Measurements from ENCODE around the gene PTBP3. TPM values are rescaled to one million over a fixed set of nuclear protein-coding genes. Genes with fewer than 3 reads are reported as not detected.
"Not testable (repeated sequence)": the region's sequence is repeated elsewhere in the genome, so short reads cannot be mapped to it uniquely, and the experiment has no call there.

PTBP3 gene
- 38.0 and 46.7 TPM in 2 replicates for total RNA-seq
- 7.4 TPM for polyA plus RNA-seq (2012)

GRCh38 chr9:112332977-112333638 lies at the start of gene PTBP3:
PTBP3 (minus strand) TSS chr9:112333619; CDS start chr9:112297865, 35,754 bp downstream.
- DNase-seq (ENCODE audit: low read depth): peak; percentile 79

GRCh38 chr9:112382501-112383364 lies 49.3 kb upstream of the PTBP3 start:
- DNase-seq (ENCODE audit: low read depth): no peak

GRCh38 chr9:112382066-112382465 lies 48.6 kb upstream of the PTBP3 start:
- DNase-seq (ENCODE audit: low read depth): no peak

GRCh38 chr9:112380825-112381221 lies 47.4 kb upstream of the PTBP3 start:
- DNase-seq (ENCODE audit: low read depth): peak; percentile 18

- DNase-seq (ENCODE audit: low read depth): no peak
Observed at GRCh38 chr9:112380102-112380824, 46.8 kb upstream of the PTBP3 start, which contains the start of gene HSDL2. HSDL2 (plus strand) TSS chr9:112380108; CDS start chr9:112380164, 56 bp downstream.

GRCh38 chr9:112379177-112380101 lies 46.0 kb upstream of the PTBP3 start:
- DNase-seq (ENCODE audit: low read depth): peak; percentile 99

- peak; percentile 9 for DNase-seq (ENCODE audit: low read depth)
Observed at GRCh38 chr9:112378328-112379176, 45.1 kb upstream of the PTBP3 start.

- no peak for DNase-seq (ENCODE audit: low read depth)
Observed at GRCh38 chr9:112377684-112378327, 44.4 kb upstream of the PTBP3 start.

GRCh38 chr9:112377087-112377486 lies 43.7 kb upstream of the PTBP3 start:
- DNase-seq (ENCODE audit: low read depth): no peak

GRCh38 chr9:112375361-112375760 lies 41.9 kb upstream of the PTBP3 start:
- DNase-seq (ENCODE audit: low read depth): no peak

- not testable (repeated sequence) for DNase-seq (ENCODE audit: low read depth)
Observed at GRCh38 chr9:112374232-112374631, 40.8 kb upstream of the PTBP3 start.

GRCh38 chr9:112373666-112374065 lies 40.2 kb upstream of the PTBP3 start:
- DNase-seq (ENCODE audit: low read depth): not testable (repeated sequence)

GRCh38 chr9:112371060-112371459 lies 37.6 kb upstream of the PTBP3 start:
- no peak for DNase-seq (ENCODE audit: low read depth)

- no peak for DNase-seq (ENCODE audit: low read depth)
Observed at GRCh38 chr9:112369817-112370216, 36.4 kb upstream of the PTBP3 start.

- no peak for DNase-seq (ENCODE audit: low read depth)
Observed at GRCh38 chr9:112367465-112367864, 34.0 kb upstream of the PTBP3 start.

GRCh38 chr9:112366591-112366990 lies 33.2 kb upstream of the PTBP3 start:
- no peak for DNase-seq (ENCODE audit: low read depth)

GRCh38 chr9:112365257-112365656 lies 31.8 kb upstream of the PTBP3 start:
- DNase-seq (ENCODE audit: low read depth): not testable (repeated sequence)

GRCh38 chr9:112364761-112365160 lies 31.3 kb upstream of the PTBP3 start:
- no peak for DNase-seq (ENCODE audit: low read depth)

- DNase-seq (ENCODE audit: low read depth): peak; percentile 57
Observed at GRCh38 chr9:112361601-112362000, 28.2 kb upstream of the PTBP3 start.

Measured in myocyte (in vitro differentiated cells).